Dendritic cell treated with granulocyte-macrophage colony-stimulating factor and Interleukin-4, amounts not matched to agents 40 ng/mL and 50 ng/mL, for 4 days (primary cell): ENCODE measurements around the gene RHEX.

Experiments used
- H3K27ac Mint-ChIP-seq: one replicate; pipeline ENCODE4 v1.8.0; 2022; ENCODE audit warnings: mild to moderate bottlenecking, mixed read lengths
- H3K27me3 Mint-ChIP-seq: one replicate; pipeline ENCODE4 v1.8.0; 2022; ENCODE audit warnings: mild to moderate bottlenecking, mixed read lengths
- H3K36me3 Mint-ChIP-seq: one replicate; pipeline ENCODE4 v1.8.0; 2022; ENCODE audit warnings: low read depth, mixed read lengths
- H3K4me1 Mint-ChIP-seq: one replicate; pipeline ENCODE4 v1.8.0; 2022; ENCODE audit warnings: low read depth, mixed read lengths
- H3K4me3 Mint-ChIP-seq: one replicate; pipeline ENCODE4 v1.8.0; 2022; ENCODE audit warnings: mild to moderate bottlenecking, moderate library complexity, mixed read lengths
- H3K9me3 Mint-ChIP-seq: one replicate; pipeline ENCODE4 v1.8.0; 2022; ENCODE audit warnings: mixed read lengths
- intact Hi-C: fragments of 100-400 bp; cut with micrococcal nuclease; formaldehyde crosslinking; loops from one replicate; pipeline ENCODE4 v1.15.0; 2022

RHEX gene

GRCh38 chr1:206021008-206021625 lies 31.9 kb upstream of the RHEX start:
- Mint-ChIP-seq H3K36me3 (no peaks in the 10 kb centered on the region), H3K27ac (no peak overlapping the region), H3K4me3 (no peak overlapping the region), H3K9me3 (no peaks in the 10 kb centered on the region), H3K27me3 (peaks cover 9% of the 10 kb centered on the region), H3K4me1 (peaks cover 27% of the 10 kb centered on the region)
- intact Hi-C loops, result no loop called here

- peaks cover 26% of the 10 kb centered on the region for H3K4me1 Mint-ChIP-seq
- H3K27me3 Mint-ChIP-seq, result peaks cover 9% of the 10 kb centered on the region
- no peak overlapping the region for H3K27ac Mint-ChIP-seq
- intact Hi-C loops, result no loop called here
- no peaks in the 10 kb centered on the region for H3K9me3 Mint-ChIP-seq
- no peaks in the 10 kb centered on the region for H3K36me3 Mint-ChIP-seq
- H3K4me3 Mint-ChIP-seq, result no peak overlapping the region
Observed at GRCh38 chr1:206021626-206022365, 31.2 kb upstream of the RHEX start.

- H3K27me3 Mint-ChIP-seq, result peaks cover 9% of the 10 kb centered on the region
- peaks cover 26% of the 10 kb centered on the region for H3K4me1 Mint-ChIP-seq
- no peak overlapping the region for H3K27ac Mint-ChIP-seq
- no peaks in the 10 kb centered on the region for H3K9me3 Mint-ChIP-seq
- intact Hi-C loops, result no loop called here
- H3K36me3 Mint-ChIP-seq, result no peaks in the 10 kb centered on the region
- no peak overlapping the region for H3K4me3 Mint-ChIP-seq
Observed at GRCh38 chr1:206022766-206023165, 30.2 kb upstream of the RHEX start.

GRCh38 chr1:206023695-206024094 lies 29.3 kb upstream of the RHEX start, which contains the start of gene CTSE:
CTSE (minus strand) TSS chr1:206023895; CDS start chr1:206023791, 104 bp downstream.
- H3K27ac Mint-ChIP-seq, result no peak within 1 kb of the TSS
- peaks cover 26% of the 10 kb centered on the region for H3K4me1 Mint-ChIP-seq
- intact Hi-C loops, result no loop called here

GRCh38 chr1:206025283-206025820 lies 27.6 kb upstream of the RHEX start:
- Mint-ChIP-seq H3K27ac (no peak overlapping the region), H3K27me3 (peaks cover 14% of the 10 kb centered on the region), H3K4me1 (peaks cover 36% of the 10 kb centered on the region), H3K4me3 (no peak overlapping the region), H3K9me3 (no peaks in the 10 kb centered on the region), H3K36me3 (no peaks in the 10 kb centered on the region)
- intact Hi-C loops, result no loop called here

More at GRCh38 chr1:206023695-206024094, 29.3 kb upstream of the RHEX start, which contains the start of gene CTSE:
- Mint-ChIP-seq H3K9me3 (no peaks in the 10 kb centered on the region), H3K27me3 (peaks cover 11% of the 10 kb centered on the region), H3K4me3 (no peak within 1 kb of the TSS), H3K36me3 (no peaks in the 10 kb centered on the region)

GRCh38 chr1:206029484-206029883 lies 23.5 kb upstream of the RHEX start:
- intact Hi-C loops, result no loop called here
- Mint-ChIP-seq H3K27me3 (peaks cover 8% of the 10 kb centered on the region), H3K27ac (no peak overlapping the region), H3K4me1 (peaks cover 40% of the 10 kb centered on the region), H3K4me3 (no peak overlapping the region), H3K36me3 (no peaks in the 10 kb centered on the region), H3K9me3 (no peaks in the 10 kb centered on the region)

- Mint-ChIP-seq H3K27me3 (peaks cover 12% of the 10 kb centered on the region), H3K4me3 (no peak overlapping the region), H3K4me1 (peaks cover 45% of the 10 kb centered on the region), H3K9me3 (no peaks in the 10 kb centered on the region), H3K36me3 (no peaks in the 10 kb centered on the region), H3K27ac (no peak overlapping the region)
- intact Hi-C loops, result loop anchor here (1.0 kb wide), 1 partner anchor 76 kb away; no protein-coding TSS in a partner anchor
Observed at GRCh38 chr1:206030191-206030590, 22.8 kb upstream of the RHEX start.

- peaks cover 12% of the 10 kb centered on the region for H3K27me3 Mint-ChIP-seq
- no peak overlapping the region for H3K27ac Mint-ChIP-seq
- intact Hi-C loops, result loop anchor here (1.0 kb wide), 1 partner anchor 76 kb away; no protein-coding TSS in a partner anchor
- no peak overlapping the region for H3K4me3 Mint-ChIP-seq
- no peaks in the 10 kb centered on the region for H3K9me3 Mint-ChIP-seq
- peaks cover 47% of the 10 kb centered on the region for H3K4me1 Mint-ChIP-seq
- H3K36me3 Mint-ChIP-seq, result no peaks in the 10 kb centered on the region
Observed at GRCh38 chr1:206030714-206031113, 22.3 kb upstream of the RHEX start.

- intact Hi-C loops, result no loop called here
- no peak overlapping the region for H3K4me3 Mint-ChIP-seq
- H3K9me3 Mint-ChIP-seq, result no peaks in the 10 kb centered on the region
- H3K36me3 Mint-ChIP-seq, result no peaks in the 10 kb centered on the region
- H3K27me3 Mint-ChIP-seq, result peaks cover 14% of the 10 kb centered on the region
- H3K27ac Mint-ChIP-seq, result no peak overlapping the region
- peaks cover 41% of the 10 kb centered on the region for H3K4me1 Mint-ChIP-seq
Observed at GRCh38 chr1:206032380-206033140, 20.4 kb upstream of the RHEX start.

- Mint-ChIP-seq H3K9me3 (no peaks in the 10 kb centered on the region), H3K36me3 (no peaks in the 10 kb centered on the region), H3K27me3 (peaks cover 14% of the 10 kb centered on the region), H3K4me1 (peaks cover 42% of the 10 kb centered on the region), H3K4me3 (peak overlapping the region; percentile 32), H3K27ac (no peak overlapping the region)
- intact Hi-C loops, result no loop called here
Observed at GRCh38 chr1:206035027-206035426, 17.9 kb upstream of the RHEX start.

- no peak overlapping the region for H3K4me3 Mint-ChIP-seq
- no peaks in the 10 kb centered on the region for H3K9me3 Mint-ChIP-seq
- no peaks in the 10 kb centered on the region for H3K36me3 Mint-ChIP-seq
- peaks cover 19% of the 10 kb centered on the region for H3K27me3 Mint-ChIP-seq
- intact Hi-C loops, result no loop called here
- H3K4me1 Mint-ChIP-seq, result peaks cover 36% of the 10 kb centered on the region
- no peak overlapping the region for H3K27ac Mint-ChIP-seq
Observed at GRCh38 chr1:206036663-206037455, 16.1 kb upstream of the RHEX start.

GRCh38 chr1:206037581-206037980 lies 15.4 kb upstream of the RHEX start:
- no peaks in the 10 kb centered on the region for H3K9me3 Mint-ChIP-seq
- H3K4me3 Mint-ChIP-seq, result no peak overlapping the region
- peaks cover 19% of the 10 kb centered on the region for H3K27me3 Mint-ChIP-seq
- intact Hi-C loops, result no loop called here
- H3K36me3 Mint-ChIP-seq, result no peaks in the 10 kb centered on the region
- H3K4me1 Mint-ChIP-seq, result peaks cover 29% of the 10 kb centered on the region
- H3K27ac Mint-ChIP-seq, result no peak overlapping the region
